ENCODE data around the gene GTF2F2. TPM values are rescaled to one million over a fixed set of nuclear protein-coding genes. Genes with fewer than 3 reads are reported as not detected.

Gene GTF2F2
- polyA plus RNA-seq, 1 donor (not counting 4 experiments of a cell fraction or from before 2014, with no cell fraction given) = 55.5 TPM

- dilution Hi-C loops (cut with MboI; ENCODE audit: extremely low pct_ligation_motif_present, low sequenced_read_pairs) = no loop called here
- Histone ChIP-seq H3K4me3 (ENCODE audit: control insufficient read depth in 2 of 3, extremely low read depth in 1 of 3, insufficient read depth in 2 of 3, low read depth in 1 of 3, low read length in 3 of 3) (no peak overlapping the region), H3K27me3 (ENCODE audit: control insufficient read depth, extremely low read depth, insufficient read depth, low read length) (no peaks in the 10 kb centered on the region), H3K9ac (ENCODE audit: control insufficient read depth, extremely low read depth, insufficient read depth, low read length) (no peak overlapping the region), H3K9me3 (ENCODE audit: control insufficient read depth, low read depth, low read length) (no peaks in the 10 kb centered on the region), H4K20me1 (ENCODE audit: control insufficient read depth, extremely low read depth, insufficient read depth, low read length) (peaks cover 2% of the 10 kb centered on the region), H3K27ac (ENCODE audit: control insufficient read depth, insufficient read depth, low read length) (no peak overlapping the region), H3K4me1 (ENCODE audit: control insufficient read depth, extremely low read depth, insufficient read depth, low read length) (no peaks in the 10 kb centered on the region), H3K4me2 (ENCODE audit: control insufficient read depth, extremely low read depth, insufficient read depth, low read depth, low read length) (no peak overlapping the region), H3K79me2 (ENCODE audit: control insufficient read depth, insufficient read depth, low read length) (no peaks in the 10 kb centered on the region), H3K9me1 (ENCODE audit: control insufficient read depth, extremely low read depth, insufficient read depth, low read length) (no peaks in the 10 kb centered on the region), H3K36me3 (ENCODE audit: control insufficient read depth in 2 of 2, extremely low read depth in 1 of 2, insufficient read depth in 2 of 2, low read length in 2 of 2) (no peaks in the 10 kb centered on the region), H2AFZ (ENCODE audit: control insufficient read depth, low read length) (no peak overlapping the region)
- TF ChIP-seq CTCF (optimal IDR thresholded peaks at IDR 0.05 in 1 of 3, IDR thresholded peaks at IDR 0.05 in 1 of 3, conservative IDR thresholded peaks at IDR 0.05 in 1 of 3; ENCODE audit: extremely low read depth in 1 of 3, insufficient read depth in 2 of 3, low read length in 3 of 3) (no peak), EZH2 (IDR thresholded peaks at IDR 0.05; ENCODE audit: low read length) (no peak)
- DNase-seq (ENCODE audit: low read depth, low spot score) (no peak), FAIRE-seq (no peak)
Measured at GRCh38 chr13:45316996-45317395, 196.7 kb downstream of the GTF2F2 start.

GRCh38 chr13:45320876-45321629 lies 200.7 kb downstream of the GTF2F2 start:
- H3K9me3 ChIP-seq (ENCODE audit: control insufficient read depth, low read depth, low read length) = no peaks in the 10 kb centered on the region
- no peak overlapping the region for H3K4me3 ChIP-seq (ENCODE audit: control insufficient read depth in 2 of 3, extremely low read depth in 1 of 3, insufficient read depth in 2 of 3, low read depth in 1 of 3, low read length in 3 of 3)
- peaks cover 8% of the 10 kb centered on the region for H3K4me1 ChIP-seq (ENCODE audit: control insufficient read depth, extremely low read depth, insufficient read depth, low read length)
- no peak overlapping the region for H3K4me2 ChIP-seq (ENCODE audit: control insufficient read depth, extremely low read depth, insufficient read depth, low read depth, low read length)
- DNase-seq (ENCODE audit: low read depth, low spot score) = no peak
- no peak overlapping the region for H3K9ac ChIP-seq (ENCODE audit: control insufficient read depth, extremely low read depth, insufficient read depth, low read length)
- H4K20me1 ChIP-seq (ENCODE audit: control insufficient read depth, extremely low read depth, insufficient read depth, low read length) = peaks cover 2% of the 10 kb centered on the region
- no peak overlapping the region for H3K27ac ChIP-seq (ENCODE audit: control insufficient read depth, insufficient read depth, low read length)
- TF ChIP-seq EZH2 (IDR thresholded peaks at IDR 0.05; ENCODE audit: low read length) (no peak), CTCF (optimal IDR thresholded peaks at IDR 0.05 in 1 of 3, IDR thresholded peaks at IDR 0.05 in 1 of 3, conservative IDR thresholded peaks at IDR 0.05 in 1 of 3; ENCODE audit: extremely low read depth in 1 of 3, insufficient read depth in 2 of 3, low read length in 3 of 3) (no peak)
- H2AFZ ChIP-seq (ENCODE audit: control insufficient read depth, low read length) = no peak overlapping the region
- no peaks in the 10 kb centered on the region for H3K9me1 ChIP-seq (ENCODE audit: control insufficient read depth, extremely low read depth, insufficient read depth, low read length)
- no peak for FAIRE-seq
- H3K27me3 ChIP-seq (ENCODE audit: control insufficient read depth, extremely low read depth, insufficient read depth, low read length) = no peaks in the 10 kb centered on the region
- H3K36me3 ChIP-seq (ENCODE audit: control insufficient read depth in 2 of 2, extremely low read depth in 1 of 2, insufficient read depth in 2 of 2, low read length in 2 of 2) = no peaks in the 10 kb centered on the region
- dilution Hi-C loops (cut with MboI; ENCODE audit: extremely low pct_ligation_motif_present, low sequenced_read_pairs) = no loop called here
- H3K79me2 ChIP-seq (ENCODE audit: control insufficient read depth, insufficient read depth, low read length) = no peaks in the 10 kb centered on the region
